C4-2B (cell line): ENCODE data around the gene SF3B1.
"Not testable (repeated sequence)": the region's sequence is repeated elsewhere in the genome, so short reads cannot be mapped to it uniquely, and the experiment has no call there.

Experiments
- H3K27ac ChIP-seq: fragments of 450-650 bp; 2 replicates; pipeline ENCODE4 v1.5.1; 2017
- ZFX ChIP-seq: fragments of 450-650 bp; IDR thresholded peaks from 2 replicates; pipeline ENCODE4 v1.6.1; 2017
- TF ChIP-seq, protein P1 (sequence below): fragments of 450-650 bp; conservative IDR thresholded peaks from 2 replicates; pipeline ENCODE4 v1.5.1; 2017; ENCODE audit warnings: mild to moderate bottlenecking

Gene SF3B1

DNA sequence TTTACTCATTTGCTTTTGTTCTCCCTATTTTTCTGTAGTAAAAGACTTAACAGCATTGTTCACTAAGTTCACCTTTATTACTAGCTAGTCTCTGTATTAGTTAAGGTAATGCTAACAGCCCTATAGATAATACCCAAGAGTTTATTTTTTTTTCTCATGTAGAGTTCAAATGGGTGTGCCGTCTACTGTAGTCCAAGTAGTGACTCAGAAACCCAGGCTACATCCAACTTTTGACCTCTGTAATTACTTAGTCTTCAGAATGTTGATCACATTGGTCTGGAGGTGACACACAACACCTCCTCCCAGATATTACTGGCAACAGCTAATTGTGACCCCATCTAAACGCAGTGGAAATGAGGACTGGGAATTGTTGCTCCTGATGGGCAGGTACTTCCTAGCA is 26.2 kb upstream of the SF3B1 start:
- TF ChIP-seq ZFX: no peak
- TF ChIP-seq, protein P1, sequence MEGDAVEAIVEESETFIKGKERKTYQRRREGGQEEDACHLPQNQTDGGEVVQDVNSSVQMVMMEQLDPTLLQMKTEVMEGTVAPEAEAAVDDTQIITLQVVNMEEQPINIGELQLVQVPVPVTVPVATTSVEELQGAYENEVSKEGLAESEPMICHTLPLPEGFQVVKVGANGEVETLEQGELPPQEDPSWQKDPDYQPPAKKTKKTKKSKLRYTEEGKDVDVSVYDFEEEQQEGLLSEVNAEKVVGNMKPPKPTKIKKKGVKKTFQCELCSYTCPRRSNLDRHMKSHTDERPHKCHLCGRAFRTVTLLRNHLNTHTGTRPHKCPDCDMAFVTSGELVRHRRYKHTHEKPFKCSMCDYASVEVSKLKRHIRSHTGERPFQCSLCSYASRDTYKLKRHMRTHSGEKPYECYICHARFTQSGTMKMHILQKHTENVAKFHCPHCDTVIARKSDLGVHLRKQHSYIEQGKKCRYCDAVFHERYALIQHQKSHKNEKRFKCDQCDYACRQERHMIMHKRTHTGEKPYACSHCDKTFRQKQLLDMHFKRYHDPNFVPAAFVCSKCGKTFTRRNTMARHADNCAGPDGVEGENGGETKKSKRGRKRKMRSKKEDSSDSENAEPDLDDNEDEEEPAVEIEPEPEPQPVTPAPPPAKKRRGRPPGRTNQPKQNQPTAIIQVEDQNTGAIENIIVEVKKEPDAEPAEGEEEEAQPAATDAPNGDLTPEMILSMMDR: no peak
- H3K27ac ChIP-seq: no peak overlapping the region

DNA sequence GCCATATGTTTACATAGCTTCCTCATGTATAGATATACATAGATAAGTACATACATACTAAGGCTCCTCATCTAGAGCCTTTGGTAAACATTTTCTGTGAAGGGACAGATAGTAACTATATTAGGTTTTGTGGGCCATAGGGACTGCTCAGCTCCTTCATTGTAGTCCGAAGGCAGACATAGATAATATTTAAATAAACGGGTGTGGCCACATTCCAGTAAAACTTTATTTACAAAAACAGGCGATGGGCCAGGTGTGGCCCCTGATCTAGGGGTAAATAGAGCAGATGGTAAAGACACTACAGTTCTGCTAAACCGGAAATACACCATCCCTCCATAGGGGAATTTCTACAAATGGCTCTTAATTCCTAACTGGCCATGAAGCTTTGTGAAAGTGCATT is 25.8 kb upstream of the SF3B1 start:
- TF ChIP-seq, protein P1: no peak
- no peak for TF ChIP-seq ZFX
- no peak overlapping the region for H3K27ac ChIP-seq

DNA sequence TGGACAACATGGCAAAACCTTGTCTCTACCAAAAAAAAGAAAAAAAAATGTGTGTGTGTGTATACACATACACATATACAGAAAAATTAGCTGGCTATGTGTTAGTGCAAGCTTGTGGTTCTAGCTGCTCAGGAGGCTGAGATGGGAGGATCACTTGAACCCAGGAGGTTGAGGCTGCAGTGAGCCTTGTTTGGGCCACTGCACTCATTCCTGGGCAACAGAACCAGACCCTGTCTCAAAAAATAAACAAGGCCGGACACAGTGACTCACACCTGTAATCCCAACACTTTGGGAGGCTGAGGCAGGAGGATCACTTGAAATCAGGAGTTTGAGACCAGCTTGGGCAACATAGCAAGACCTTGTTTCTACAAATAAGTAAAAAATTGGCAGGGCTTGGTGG is 20.6 kb upstream of the SF3B1 start:
- TF ChIP-seq, protein P1: no peak
- TF ChIP-seq ZFX: no peak
- H3K27ac ChIP-seq: no peak overlapping the region

DNA sequence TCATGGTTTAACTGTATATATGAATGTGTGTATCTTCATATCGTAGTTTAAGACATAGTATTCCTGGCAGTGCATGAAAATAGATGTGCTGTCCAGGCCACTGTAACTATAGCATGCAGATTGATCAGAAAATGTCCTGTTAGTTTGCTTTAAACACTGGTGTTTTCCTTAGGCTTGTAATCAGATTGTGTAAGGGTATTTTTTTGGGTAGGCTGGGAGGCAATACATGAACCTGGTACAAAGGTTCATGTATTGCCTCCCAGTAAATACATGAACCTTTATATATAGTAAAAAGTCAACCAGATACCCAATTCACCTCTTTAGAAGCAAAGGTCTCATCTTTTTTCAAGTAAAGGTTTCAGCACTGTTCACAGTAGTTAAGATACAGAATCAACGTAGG is 20.1 kb upstream of the SF3B1 start:
- H3K27ac ChIP-seq: no peak overlapping the region
- TF ChIP-seq, protein P1: no peak
- no peak for TF ChIP-seq ZFX

DNA sequence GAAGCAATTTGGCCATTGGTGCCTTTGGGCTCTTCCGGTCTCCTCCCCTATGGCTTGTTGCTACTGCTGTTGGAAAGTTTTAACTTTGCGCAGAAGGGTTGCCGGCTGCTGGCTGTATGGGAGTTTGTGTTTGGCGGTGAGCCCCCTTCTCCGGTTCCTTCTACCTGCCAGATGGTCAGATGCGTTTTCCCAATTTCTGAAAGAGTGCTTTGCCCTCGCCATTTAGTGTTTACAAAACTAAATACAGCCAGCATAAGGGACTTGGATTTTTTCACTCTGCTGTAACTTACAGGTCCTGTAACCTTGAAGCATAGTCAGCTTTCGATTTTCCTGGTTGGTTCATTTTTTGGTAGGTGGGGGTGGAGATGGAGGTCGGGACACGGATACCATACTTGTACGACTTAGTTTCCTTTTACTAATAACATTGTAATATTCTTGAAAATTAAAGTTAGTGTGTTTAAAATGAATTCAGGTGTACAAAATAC is 19.1 kb upstream of the SF3B1 start:
- peak overlapping the region; percentile 93 for H3K27ac ChIP-seq
- TF ChIP-seq, protein P1: no peak
- no peak for TF ChIP-seq ZFX

DNA sequence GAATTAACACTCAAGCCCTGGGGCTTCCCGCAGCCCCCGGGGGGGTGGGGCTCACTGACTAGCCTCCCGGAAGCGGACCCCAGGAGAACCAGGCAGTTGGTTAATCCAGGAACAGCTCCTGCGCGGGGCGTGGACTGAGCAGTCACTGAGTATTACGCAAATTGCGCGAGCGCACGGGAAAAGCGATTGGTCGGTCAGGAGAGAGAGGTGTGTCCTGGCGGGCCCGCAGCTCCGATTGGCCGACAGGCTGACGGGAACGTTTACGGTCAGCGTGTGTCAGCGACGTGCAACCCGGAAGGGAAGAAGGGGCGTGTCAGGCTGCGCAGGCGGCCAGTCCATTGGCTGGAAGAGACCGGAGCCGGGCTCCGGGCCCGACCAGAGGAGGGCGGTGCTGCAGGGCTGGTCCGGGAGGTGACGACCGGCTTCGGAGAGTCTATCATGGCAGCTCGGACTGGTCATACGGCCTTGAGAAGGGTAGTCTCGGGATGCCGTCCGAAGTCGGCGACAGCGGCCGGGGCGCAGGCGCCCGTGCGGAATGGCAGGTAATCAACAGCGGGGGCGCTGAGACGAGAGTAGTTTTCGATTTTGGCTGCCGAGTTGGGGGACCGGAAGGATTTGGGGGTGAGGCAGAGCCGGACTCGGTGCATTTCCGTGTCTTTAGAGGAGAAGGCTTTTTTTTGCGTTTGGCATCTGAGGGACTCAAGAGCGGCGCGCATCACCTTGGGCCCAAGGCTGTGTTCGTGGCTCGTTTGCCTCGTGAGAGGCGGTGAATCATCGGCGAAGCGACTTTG is 18.5 kb upstream of the SF3B1 start, which contains the start of gene COQ10B:
Gene COQ10B, plus strand, starts transcription at position 430 of the 791 bp plus-strand sequence. Its CDS starts 9 bp downstream, at position 439.
- peak within 1 kb of the TSS; percentile 93 for H3K27ac ChIP-seq
- TF ChIP-seq, protein P1: no peak; the same call in 1 of the 2 replicates
- TF ChIP-seq ZFX: peak; percentile 18; the same call in 1 of the 2 replicates

DNA sequence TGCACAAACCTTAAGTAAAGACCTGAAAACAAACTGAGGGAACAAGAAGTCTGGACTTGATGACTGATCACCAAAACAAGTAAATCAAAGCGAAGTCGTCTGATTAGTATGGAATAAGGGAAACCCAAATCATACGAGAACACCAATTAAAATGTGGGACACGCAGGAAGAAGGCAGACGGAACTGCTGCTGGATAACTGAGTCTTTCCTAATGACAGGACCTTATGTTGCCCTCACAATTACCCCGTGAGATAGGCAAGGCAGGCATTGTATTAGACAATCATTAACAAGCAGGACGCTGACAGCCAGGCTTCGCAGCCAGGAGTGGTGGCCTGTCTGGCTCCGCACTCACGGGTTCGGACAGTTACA is 17.9 kb upstream of the SF3B1 start:
- peak overlapping the region; percentile 93 for H3K27ac ChIP-seq
- TF ChIP-seq, protein P1: no peak

DNA sequence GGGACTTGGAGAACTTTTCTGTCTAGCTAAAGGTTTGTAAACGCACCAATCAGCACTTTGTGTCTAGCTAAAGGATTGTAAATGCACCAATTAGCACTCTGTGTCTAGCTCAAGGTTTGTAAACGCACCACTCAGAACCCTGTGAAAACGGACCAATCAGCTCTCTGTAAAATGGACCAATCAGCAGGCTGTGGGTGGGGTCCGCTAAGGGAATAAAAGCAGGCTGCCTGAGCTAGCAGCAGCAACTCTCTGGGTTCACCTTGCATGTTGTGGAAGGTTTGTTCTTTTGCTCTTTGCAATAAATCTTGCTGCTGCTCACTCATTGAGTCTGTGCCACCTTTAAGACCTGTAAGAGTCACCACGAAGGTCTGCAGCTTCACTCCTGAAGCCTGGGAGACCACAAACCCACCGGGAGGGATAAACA is 16.1 kb upstream of the SF3B1 start:
- not testable (repeated sequence) for H3K27ac ChIP-seq
